Keratinocyte (primary cell): ENCODE results near the gene MARS1.

Source experiments
- CTCF ChIP-seq, 3 experiments: IDR thresholded peaks in 1 of 3; conservative IDR thresholded peaks in 1 of 3; optimal IDR thresholded peaks in 1 of 3; 2 replicates in 2 of 3; 3 replicates in 1 of 3; pipeline versions ENCODE3 to v1.5.1; 2011; ENCODE audit warnings: low read length in 3 of 3, mild to moderate bottlenecking in 3 of 3, moderate library complexity in 2 of 3, control low read depth in 1 of 3, inconsistent platforms in 1 of 3; ENCODE audit not compliant: insufficient read depth in 2 of 3; ENCODE audit errors: extremely low read depth in 1 of 3
- EZH2 ChIP-seq: IDR thresholded peaks from one replicate; pipeline ENCODE4 v1.6.1; 2012; ENCODE audit warnings: inconsistent platforms, mild to moderate bottlenecking, low read length, moderate library complexity

GRCh38 chr12:57459750-57460467, 28.0 kb upstream of the MARS1 start, which contains the start of gene GLI1:
- no peak for TF ChIP-seq CTCF (optimal IDR thresholded peaks at IDR 0.05 in 1 of 3, IDR thresholded peaks at IDR 0.05 in 1 of 3, conservative IDR thresholded peaks at IDR 0.05 in 1 of 3; ENCODE audit: extremely low read depth in 1 of 3, insufficient read depth in 2 of 3, low read length in 3 of 3)
- no peak for TF ChIP-seq EZH2
